ENCODE results near the gene PCSK2. TPM values are rescaled to one million over a fixed set of nuclear protein-coding genes. Genes with fewer than 3 reads are reported as not detected.

Gene PCSK2
- total RNA-seq, 2 donors from 2014 or later, result 0.18 to 2.7 TPM

- no peak for TF ChIP-seq POLR2AphosphoS5 (IDR thresholded peaks at IDR 0.05)
- no peak for TF ChIP-seq POLR2A (IDR thresholded peaks at IDR 0.05)
- TF ChIP-seq, protein P1, sequence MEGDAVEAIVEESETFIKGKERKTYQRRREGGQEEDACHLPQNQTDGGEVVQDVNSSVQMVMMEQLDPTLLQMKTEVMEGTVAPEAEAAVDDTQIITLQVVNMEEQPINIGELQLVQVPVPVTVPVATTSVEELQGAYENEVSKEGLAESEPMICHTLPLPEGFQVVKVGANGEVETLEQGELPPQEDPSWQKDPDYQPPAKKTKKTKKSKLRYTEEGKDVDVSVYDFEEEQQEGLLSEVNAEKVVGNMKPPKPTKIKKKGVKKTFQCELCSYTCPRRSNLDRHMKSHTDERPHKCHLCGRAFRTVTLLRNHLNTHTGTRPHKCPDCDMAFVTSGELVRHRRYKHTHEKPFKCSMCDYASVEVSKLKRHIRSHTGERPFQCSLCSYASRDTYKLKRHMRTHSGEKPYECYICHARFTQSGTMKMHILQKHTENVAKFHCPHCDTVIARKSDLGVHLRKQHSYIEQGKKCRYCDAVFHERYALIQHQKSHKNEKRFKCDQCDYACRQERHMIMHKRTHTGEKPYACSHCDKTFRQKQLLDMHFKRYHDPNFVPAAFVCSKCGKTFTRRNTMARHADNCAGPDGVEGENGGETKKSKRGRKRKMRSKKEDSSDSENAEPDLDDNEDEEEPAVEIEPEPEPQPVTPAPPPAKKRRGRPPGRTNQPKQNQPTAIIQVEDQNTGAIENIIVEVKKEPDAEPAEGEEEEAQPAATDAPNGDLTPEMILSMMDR (IDR thresholded peaks at IDR 0.05), result no peak
- no peak for DNase-seq (ENCODE audit: low spot score)
- intact Hi-C loops (cut with DNase I), result no loop called here
- H3K4me3 ChIP-seq, result no peak overlapping the region
- no peaks in the 10 kb centered on the region for H3K27me3 ChIP-seq (replicated peaks; ENCODE audit: insufficient read depth)
- no peaks in the 10 kb centered on the region for H3K36me3 ChIP-seq
- no peak overlapping the region for H3K27ac ChIP-seq
- H3K9me3 ChIP-seq, result no peaks in the 10 kb centered on the region
- WGBS, result 53% methylated on average over 3 of the region's 3 CpGs
- no peaks in the 10 kb centered on the region for H3K4me1 ChIP-seq (replicated peaks)
These were observed 68.4 kb downstream of the PCSK2 start for GRCh38 chr20:17295151-17295726.

- H3K4me1 ChIP-seq (replicated peaks), result no peaks in the 10 kb centered on the region
- H3K27ac ChIP-seq, result no peak overlapping the region
- H3K36me3 ChIP-seq, result no peaks in the 10 kb centered on the region
- no peaks in the 10 kb centered on the region for H3K9me3 ChIP-seq
- DNase-seq (ENCODE audit: low spot score), result no peak
- 70% methylated on average over 4 of the region's 4 CpGs for WGBS
- TF ChIP-seq POLR2AphosphoS5 (IDR thresholded peaks at IDR 0.05) (no peak), POLR2A (IDR thresholded peaks at IDR 0.05) (no peak)
- TF ChIP-seq, protein P1 (IDR thresholded peaks at IDR 0.05), result no peak
- H3K4me3 ChIP-seq, result no peak overlapping the region
- H3K27me3 ChIP-seq (replicated peaks; ENCODE audit: insufficient read depth), result no peaks in the 10 kb centered on the region
- intact Hi-C loops (cut with DNase I), result no loop called here
These were observed 69.2 kb downstream of the PCSK2 start for GRCh38 chr20:17295991-17296390.

DNA sequence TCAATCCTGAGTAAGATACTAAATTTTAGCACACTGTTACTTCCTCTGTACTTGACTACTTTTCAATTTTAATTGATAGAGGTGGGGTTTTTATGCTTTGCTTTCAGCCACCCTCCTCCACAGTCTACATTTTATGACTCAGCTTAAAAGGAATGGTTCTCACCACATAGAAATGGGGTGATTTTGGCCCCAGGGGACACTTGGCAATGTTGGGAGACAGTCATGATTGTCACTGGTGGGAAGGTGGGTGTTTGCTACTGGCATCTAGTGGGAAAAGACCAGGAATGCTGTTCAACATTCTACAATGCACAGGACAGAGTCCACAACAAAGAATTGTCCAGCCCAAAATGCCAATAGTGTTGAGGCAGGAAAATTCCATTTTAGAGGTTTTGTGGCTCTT, 71.3 kb downstream of the PCSK2 start:
- intact Hi-C loops (cut with DNase I), result no loop called here
- H3K4me3 ChIP-seq, result no peak overlapping the region
- H3K4me1 ChIP-seq (replicated peaks), result no peaks in the 10 kb centered on the region
- no peaks in the 10 kb centered on the region for H3K9me3 ChIP-seq
- TF ChIP-seq POLR2AphosphoS5 (IDR thresholded peaks at IDR 0.05) (no peak), POLR2A (IDR thresholded peaks at IDR 0.05) (no peak)
- TF ChIP-seq, protein P1 (IDR thresholded peaks at IDR 0.05), result no peak
- no peak overlapping the region for H3K27ac ChIP-seq
- H3K27me3 ChIP-seq (replicated peaks; ENCODE audit: insufficient read depth), result no peaks in the 10 kb centered on the region
- H3K36me3 ChIP-seq, result no peaks in the 10 kb centered on the region
- no peak for DNase-seq (ENCODE audit: low spot score)

DNA sequence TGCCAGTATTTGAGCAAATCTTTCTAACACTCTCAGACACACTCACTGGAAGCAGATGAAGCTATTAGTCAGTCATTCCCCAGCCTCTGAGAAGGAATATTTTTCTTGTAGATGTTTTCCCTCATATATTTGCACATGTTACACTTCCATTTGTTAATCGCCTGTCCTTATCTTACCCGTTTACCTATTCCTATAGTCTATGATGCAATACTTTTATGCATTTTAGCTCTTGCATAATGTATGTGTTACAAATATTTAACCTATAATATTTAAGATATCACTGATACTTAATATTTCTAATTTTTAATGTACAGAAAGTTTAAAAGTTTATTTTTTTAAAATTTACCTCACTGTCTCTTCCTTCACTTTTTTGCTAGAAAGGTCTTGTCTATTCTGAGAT, 71.9 kb downstream of the PCSK2 start:
- Histone ChIP-seq H3K36me3 (no peaks in the 10 kb centered on the region), H3K27me3 (replicated peaks; ENCODE audit: insufficient read depth) (no peaks in the 10 kb centered on the region), H3K27ac (no peak overlapping the region), H3K4me3 (no peak overlapping the region), H3K9me3 (no peaks in the 10 kb centered on the region), H3K4me1 (replicated peaks) (no peaks in the 10 kb centered on the region)
- no peak for TF ChIP-seq POLR2A (IDR thresholded peaks at IDR 0.05)
- no peak for TF ChIP-seq POLR2AphosphoS5 (IDR thresholded peaks at IDR 0.05)
- TF ChIP-seq, protein P1 (IDR thresholded peaks at IDR 0.05), result no peak
- no peak for DNase-seq (ENCODE audit: low spot score)
- WGBS, result 91% methylated on average over 2 of the region's 2 CpGs
- intact Hi-C loops (cut with DNase I), result no loop called here

- DNase-seq (ENCODE audit: low spot score), result no peak
- TF ChIP-seq POLR2A (IDR thresholded peaks at IDR 0.05), result no peak
- TF ChIP-seq, protein P1 (IDR thresholded peaks at IDR 0.05), result no peak
- TF ChIP-seq POLR2AphosphoS5 (IDR thresholded peaks at IDR 0.05), result no peak
- no peak overlapping the region for H3K27ac ChIP-seq
- H3K27me3 ChIP-seq (replicated peaks; ENCODE audit: insufficient read depth), result no peaks in the 10 kb centered on the region
- H3K9me3 ChIP-seq, result no peaks in the 10 kb centered on the region
- 89% methylated on average over 2 of the region's 2 CpGs for WGBS
- no peaks in the 10 kb centered on the region for H3K4me1 ChIP-seq (replicated peaks)
- no peaks in the 10 kb centered on the region for H3K36me3 ChIP-seq
- intact Hi-C loops (cut with DNase I), result no loop called here
- no peak overlapping the region for H3K4me3 ChIP-seq
These were observed 73.3 kb downstream of the PCSK2 start for GRCh38 chr20:17300113-17300512.
